ENCODE measurements around the gene PLXNB2. TPM values are rescaled to one million over a fixed set of nuclear protein-coding genes. Genes with fewer than 3 reads are reported as not detected.

The PLXNB2 gene
- polyA plus RNA-seq, 1 donor from 2014 or later = 38.6 TPM

- H3K4me3 ChIP-seq (ENCODE audit: low read length) = no peak overlapping the region
- H3K27me3 ChIP-seq (ENCODE audit: insufficient read depth, low read depth, low read length) = no peaks in the 10 kb centered on the region
- no peaks in the 10 kb centered on the region for H3F3A ChIP-seq (ENCODE audit: insufficient read depth, low read length, poor library complexity, severe bottlenecking)
- no peaks in the 10 kb centered on the region for H3K36me3 ChIP-seq (ENCODE audit: insufficient read depth, low read length)
- no peak overlapping the region for H3K27ac ChIP-seq (ENCODE audit: low read length)
- H3K9me2 ChIP-seq (ENCODE audit: insufficient read depth, low read length) = no peaks in the 10 kb centered on the region
- no peak overlapping the region for H3K4me2 ChIP-seq (ENCODE audit: low read length)
- H4K20me1 ChIP-seq (ENCODE audit: insufficient read depth) = peaks cover 10% of the 10 kb centered on the region
- H3K9me3 ChIP-seq (ENCODE audit: low read length) = no peaks in the 10 kb centered on the region
- no peak overlapping the region for H2AFZ ChIP-seq (ENCODE audit: low read depth, low read length)
- H3K9ac ChIP-seq (ENCODE audit: low read length) = no peak overlapping the region
- no peak for TF ChIP-seq MXI1 (conservative IDR thresholded peaks at IDR 0.05; ENCODE audit: poor library complexity, severe bottlenecking)
- no peak for TF ChIP-seq POLR2AphosphoS5 (IDR thresholded peaks at IDR 0.05)
- no peak for TF ChIP-seq EP300 (conservative IDR thresholded peaks at IDR 0.05; ENCODE audit: poor library complexity, severe bottlenecking)
- TF ChIP-seq TAF1 (IDR thresholded peaks at IDR 0.05; ENCODE audit: low read depth) = no peak
- no peak for TF ChIP-seq REST (IDR thresholded peaks at IDR 0.05; ENCODE audit: borderline replicate concordance)
- TF ChIP-seq EZH2 (IDR thresholded peaks at IDR 0.05; ENCODE audit: borderline replicate concordance, insufficient read depth, low read length, poor library complexity, severe bottlenecking) = no peak
- TF ChIP-seq CTCF (IDR thresholded peaks at IDR 0.05; ENCODE audit: poor library complexity, severe bottlenecking) = no peak
- no peak for TF ChIP-seq SMC3 (conservative IDR thresholded peaks at IDR 0.05; ENCODE audit: poor library complexity)
- TF ChIP-seq RAD21 (conservative IDR thresholded peaks at IDR 0.05) = no peak
- peaks cover 78% of the 10 kb centered on the region for H3K79me2 ChIP-seq (replicated peaks; ENCODE audit: insufficient read depth, low read length)
These were observed 5.9 kb downstream of the PLXNB2 start for GRCh38 chr22:50301581-50301991.

- H3K9me2 ChIP-seq (ENCODE audit: insufficient read depth, low read length) = no peaks in the 10 kb centered on the region
- H3K79me2 ChIP-seq (replicated peaks; ENCODE audit: insufficient read depth, low read length) = peaks cover 74% of the 10 kb centered on the region
- H3F3A ChIP-seq (ENCODE audit: insufficient read depth, low read length, poor library complexity, severe bottlenecking) = no peaks in the 10 kb centered on the region
- H3K9ac ChIP-seq (ENCODE audit: low read length) = no peak overlapping the region
- peaks cover 10% of the 10 kb centered on the region for H4K20me1 ChIP-seq (ENCODE audit: insufficient read depth)
- H3K9me3 ChIP-seq (ENCODE audit: low read length) = no peaks in the 10 kb centered on the region
- no peak overlapping the region for H2AFZ ChIP-seq (ENCODE audit: low read depth, low read length)
- no peaks in the 10 kb centered on the region for H3K36me3 ChIP-seq (ENCODE audit: insufficient read depth, low read length)
- no peak overlapping the region for H3K27ac ChIP-seq (ENCODE audit: low read length)
- no peaks in the 10 kb centered on the region for H3K27me3 ChIP-seq (ENCODE audit: insufficient read depth, low read depth, low read length)
- no peak for TF ChIP-seq POLR2AphosphoS5 (IDR thresholded peaks at IDR 0.05)
- TF ChIP-seq EP300 (conservative IDR thresholded peaks at IDR 0.05; ENCODE audit: poor library complexity, severe bottlenecking) = no peak
- TF ChIP-seq CTCF (IDR thresholded peaks at IDR 0.05; ENCODE audit: poor library complexity, severe bottlenecking) = no peak
- no peak for TF ChIP-seq TAF1 (IDR thresholded peaks at IDR 0.05; ENCODE audit: low read depth)
- TF ChIP-seq SMC3 (conservative IDR thresholded peaks at IDR 0.05; ENCODE audit: poor library complexity) = no peak
- TF ChIP-seq RAD21 (conservative IDR thresholded peaks at IDR 0.05) = no peak
- TF ChIP-seq REST (IDR thresholded peaks at IDR 0.05; ENCODE audit: borderline replicate concordance) = no peak
- no peak for TF ChIP-seq MXI1 (conservative IDR thresholded peaks at IDR 0.05; ENCODE audit: poor library complexity, severe bottlenecking)
- no peak for TF ChIP-seq EZH2 (IDR thresholded peaks at IDR 0.05; ENCODE audit: borderline replicate concordance, insufficient read depth, low read length, poor library complexity, severe bottlenecking)
- H3K4me2 ChIP-seq (ENCODE audit: low read length) = no peak overlapping the region
- H3K4me3 ChIP-seq (ENCODE audit: low read length) = peak overlapping the region; percentile 51
These were observed 6.7 kb downstream of the PLXNB2 start for GRCh38 chr22:50300620-50301257.

All from neural cell (in vitro differentiated cells).